ENCODE data around the gene TFAM.

The TFAM gene

GRCh38 chr10:58444321-58444720 lies 59.1 kb downstream of the TFAM start:
- H3K9me3 ChIP-seq (ENCODE audit: insufficient read depth, low read length, severe bottlenecking): no peaks in the 10 kb centered on the region

GRCh38 chr10:58444876-58445275 lies 59.7 kb downstream of the TFAM start:
- H3K4me1 ChIP-seq (ENCODE audit: insufficient read depth, low read length): no peaks in the 10 kb centered on the region
- H3K79me2 ChIP-seq (ENCODE audit: insufficient read depth, low read length): no peaks in the 10 kb centered on the region
- no peaks in the 10 kb centered on the region for H3K27me3 ChIP-seq (ENCODE audit: insufficient read depth, low read length, poor library complexity)
- no peak overlapping the region for H3K9ac ChIP-seq (ENCODE audit: low read depth, low read length)
- H3K9me3 ChIP-seq (ENCODE audit: insufficient read depth, low read length, severe bottlenecking): no peaks in the 10 kb centered on the region
- no peaks in the 10 kb centered on the region for H3K36me3 ChIP-seq (ENCODE audit: insufficient read depth, low read length)
- H3K4me2 ChIP-seq (ENCODE audit: insufficient read depth, low read length): no peak overlapping the region
- ATAC-seq (ENCODE audit: insufficient read depth, low read depth) (no peak), DNase-seq (no peak)
- no peaks in the 10 kb centered on the region for H4K20me1 ChIP-seq (ENCODE audit: insufficient read depth, low read length)
- TF ChIP-seq EZH2 (IDR thresholded peaks at IDR 0.05; ENCODE audit: borderline replicate concordance, low read depth, low read length, severe bottlenecking) (no peak), CTCF (IDR thresholded peaks at IDR 0.05; ENCODE audit: borderline replicate concordance, extremely low read depth, low read length, poor library complexity, severe bottlenecking) (no peak)
- no peak overlapping the region for H3K27ac ChIP-seq (ENCODE audit: low read length)
- no peak overlapping the region for H3K4me3 ChIP-seq (ENCODE audit: low read depth in 1 of 2, low read length in 2 of 2)
- no peak overlapping the region for H2AFZ ChIP-seq (ENCODE audit: low read depth, low read length)

More at GRCh38 chr10:58444321-58444720, 59.1 kb downstream of the TFAM start:
- no peak for DNase-seq
- no peaks in the 10 kb centered on the region for H3K4me1 ChIP-seq (ENCODE audit: insufficient read depth, low read length)
- H3K79me2 ChIP-seq (ENCODE audit: insufficient read depth, low read length): no peaks in the 10 kb centered on the region
- no peaks in the 10 kb centered on the region for H3K36me3 ChIP-seq (ENCODE audit: insufficient read depth, low read length)
- no peak for ATAC-seq (ENCODE audit: insufficient read depth, low read depth)
- H3K4me3 ChIP-seq (ENCODE audit: low read depth in 1 of 2, low read length in 2 of 2): no peak overlapping the region
- H3K4me2 ChIP-seq (ENCODE audit: insufficient read depth, low read length): no peak overlapping the region
- no peaks in the 10 kb centered on the region for H4K20me1 ChIP-seq (ENCODE audit: insufficient read depth, low read length)
- no peaks in the 10 kb centered on the region for H3K27me3 ChIP-seq (ENCODE audit: insufficient read depth, low read length, poor library complexity)
- TF ChIP-seq CTCF (IDR thresholded peaks at IDR 0.05; ENCODE audit: borderline replicate concordance, extremely low read depth, low read length, poor library complexity, severe bottlenecking): no peak
- TF ChIP-seq EZH2 (IDR thresholded peaks at IDR 0.05; ENCODE audit: borderline replicate concordance, low read depth, low read length, severe bottlenecking): no peak
- H2AFZ ChIP-seq (ENCODE audit: low read depth, low read length): no peak overlapping the region
- H3K9ac ChIP-seq (ENCODE audit: low read depth, low read length): no peak overlapping the region
- H3K27ac ChIP-seq (ENCODE audit: low read length): no peak overlapping the region

- no peaks in the 10 kb centered on the region for H4K20me1 ChIP-seq (ENCODE audit: insufficient read depth, low read length)
- H3K4me2 ChIP-seq (ENCODE audit: insufficient read depth, low read length): no peak overlapping the region
- no peak overlapping the region for H3K4me3 ChIP-seq (ENCODE audit: low read depth in 1 of 2, low read length in 2 of 2)
- H3K9ac ChIP-seq (ENCODE audit: low read depth, low read length): no peak overlapping the region
- no peaks in the 10 kb centered on the region for H3K79me2 ChIP-seq (ENCODE audit: insufficient read depth, low read length)
- no peak for ATAC-seq (ENCODE audit: insufficient read depth, low read depth)
- no peaks in the 10 kb centered on the region for H3K4me1 ChIP-seq (ENCODE audit: insufficient read depth, low read length)
- H3K27ac ChIP-seq (ENCODE audit: low read length): no peak overlapping the region
- DNase-seq: no peak
- TF ChIP-seq EZH2 (IDR thresholded peaks at IDR 0.05; ENCODE audit: borderline replicate concordance, low read depth, low read length, severe bottlenecking) (no peak), CTCF (IDR thresholded peaks at IDR 0.05; ENCODE audit: borderline replicate concordance, extremely low read depth, low read length, poor library complexity, severe bottlenecking) (no peak)
- H3K36me3 ChIP-seq (ENCODE audit: insufficient read depth, low read length): no peaks in the 10 kb centered on the region
- no peak overlapping the region for H2AFZ ChIP-seq (ENCODE audit: low read depth, low read length)
- H3K9me3 ChIP-seq (ENCODE audit: insufficient read depth, low read length, severe bottlenecking): no peaks in the 10 kb centered on the region
- no peaks in the 10 kb centered on the region for H3K27me3 ChIP-seq (ENCODE audit: insufficient read depth, low read length, poor library complexity)
Observed at GRCh38 chr10:58448121-58448935, 63.1 kb downstream of the TFAM start.

Data from DND-41 (cell line).